Measurements from ENCODE around the gene ANKRD44.

The ANKRD44 gene

DNA sequence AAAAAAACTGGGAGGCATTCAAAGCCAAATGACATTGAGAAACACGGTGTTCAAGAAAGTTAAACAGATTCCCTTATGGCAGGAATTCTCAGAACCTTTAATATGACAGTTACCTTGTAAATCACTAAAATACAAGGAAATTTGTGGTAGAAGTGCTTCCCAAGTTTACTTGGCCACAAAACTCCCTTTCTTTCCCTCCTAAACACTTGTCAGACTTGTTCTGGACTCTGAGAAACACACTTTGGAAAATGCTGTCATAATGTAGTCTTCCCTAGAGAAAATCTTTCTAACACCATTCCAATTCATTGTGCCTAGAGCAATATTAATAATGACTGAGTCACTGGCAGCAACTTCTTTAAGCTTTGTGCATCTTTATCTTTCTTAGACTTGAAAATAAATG lies 140.4 kb downstream of the ANKRD44 start:
- no peak overlapping the region for H2BK5ac ChIP-seq (ENCODE audit: low read depth, low read length, poor library complexity, severe bottlenecking)
- WGBS, result no CpG with 5 or more reads among the region's 1 CpG
- H4K8ac ChIP-seq (ENCODE audit: low read length), result no peak overlapping the region
- no peak overlapping the region for H3K4me2 ChIP-seq (ENCODE audit: low read length, poor library complexity, severe bottlenecking)
- no peak overlapping the region for H3K18ac ChIP-seq (ENCODE audit: low read depth in 1 of 2, low read length in 2 of 2)
- DNase-seq, result no peak
- no peak overlapping the region for H2BK15ac ChIP-seq (ENCODE audit: low read depth, poor library complexity, severe bottlenecking)
- H4K91ac ChIP-seq (ENCODE audit: low read length), result no peak overlapping the region
- H3K4ac ChIP-seq (ENCODE audit: low read depth in 1 of 2, low read length in 2 of 2), result no peak overlapping the region
- H2AK5ac ChIP-seq (ENCODE audit: low read length, severe bottlenecking), result no peak overlapping the region
- no peaks in the 10 kb centered on the region for H3K9me3 ChIP-seq (ENCODE audit: control insufficient read depth, low read length)
- H3K27ac ChIP-seq (ENCODE audit: low read length, poor library complexity, severe bottlenecking), result no peak overlapping the region
- H3K4me1 ChIP-seq (ENCODE audit: control insufficient read depth, insufficient read depth, low read depth, low read length), result peaks cover 2% of the 10 kb centered on the region
- no peak overlapping the region for H3K9ac ChIP-seq (ENCODE audit: low read length)
- no peak overlapping the region for H2AFZ ChIP-seq (ENCODE audit: low read depth, low read length)
- no peak overlapping the region for H3K23ac ChIP-seq (ENCODE audit: low read length in 2 of 2)
- H3K79me1 ChIP-seq (replicated peaks; ENCODE audit: low read length, poor library complexity, severe bottlenecking), result no peaks in the 10 kb centered on the region
- no peak overlapping the region for H2BK120ac ChIP-seq (ENCODE audit: low read depth, low read length)
- H3K27me3 ChIP-seq (ENCODE audit: control insufficient read depth in 1 of 2, insufficient read depth in 1 of 2, low read length in 2 of 2), result no peaks in the 10 kb centered on the region
- no peak overlapping the region for H3K14ac ChIP-seq (ENCODE audit: low read length in 2 of 2)
- no peaks in the 10 kb centered on the region for H3K36me3 ChIP-seq (ENCODE audit: control insufficient read depth in 1 of 2, insufficient read depth in 2 of 2, low read depth in 1 of 2, low read length in 2 of 2)
- H2BK12ac ChIP-seq (ENCODE audit: low read length in 2 of 2), result no peak overlapping the region
- no peak overlapping the region for H3K4me3 ChIP-seq (ENCODE audit: insufficient read depth in 1 of 2, low read depth in 1 of 2, low read length in 2 of 2)

DNA sequence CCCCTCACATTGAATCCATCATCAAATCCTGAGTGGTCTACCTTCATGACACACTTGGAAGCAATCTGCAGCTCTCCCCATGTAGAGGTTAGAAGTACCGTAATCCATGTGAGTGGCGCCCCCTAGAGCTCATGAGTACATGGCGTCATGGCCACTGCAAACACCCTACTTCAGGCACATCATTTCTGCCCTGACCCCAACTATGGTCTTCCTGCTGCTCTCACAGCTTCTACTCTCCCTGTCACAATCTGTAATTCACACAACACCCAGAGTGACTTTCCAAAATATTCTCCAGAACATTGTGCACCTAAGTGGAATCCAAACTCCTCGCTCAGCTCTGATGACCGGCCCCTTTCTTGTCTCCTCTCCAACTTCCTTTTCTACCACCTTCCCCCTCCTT lies 141.9 kb downstream of the ANKRD44 start:
- peaks cover 3% of the 10 kb centered on the region for H3K4me1 ChIP-seq (ENCODE audit: control insufficient read depth, insufficient read depth, low read depth, low read length)
- no peak overlapping the region for H2AFZ ChIP-seq (ENCODE audit: low read depth, low read length)
- no peak overlapping the region for H3K18ac ChIP-seq (ENCODE audit: low read depth in 1 of 2, low read length in 2 of 2)
- H3K23ac ChIP-seq (ENCODE audit: low read length in 2 of 2), result no peak overlapping the region
- H2AK5ac ChIP-seq (ENCODE audit: low read length, severe bottlenecking), result no peak overlapping the region
- no peak overlapping the region for H3K14ac ChIP-seq (ENCODE audit: low read length in 2 of 2)
- 43% methylated on average over 5 of the region's 5 CpGs for WGBS
- no peak overlapping the region for H3K4ac ChIP-seq (ENCODE audit: low read depth in 1 of 2, low read length in 2 of 2)
- no peak overlapping the region for H3K4me3 ChIP-seq (ENCODE audit: insufficient read depth in 1 of 2, low read depth in 1 of 2, low read length in 2 of 2)
- H2BK15ac ChIP-seq (ENCODE audit: low read depth, poor library complexity, severe bottlenecking), result no peak overlapping the region
- H3K4me2 ChIP-seq (ENCODE audit: low read length, poor library complexity, severe bottlenecking), result no peak overlapping the region
- no peak overlapping the region for H4K8ac ChIP-seq (ENCODE audit: low read length)
- no peak overlapping the region for H3K9ac ChIP-seq (ENCODE audit: low read length)
- no peak overlapping the region for H3K27ac ChIP-seq (ENCODE audit: low read length, poor library complexity, severe bottlenecking)
- no peak overlapping the region for H2BK120ac ChIP-seq (ENCODE audit: low read depth, low read length)
- peak; percentile 65 for DNase-seq
- H2BK12ac ChIP-seq (ENCODE audit: low read length in 2 of 2), result no peak overlapping the region
- no peaks in the 10 kb centered on the region for H3K9me3 ChIP-seq (ENCODE audit: control insufficient read depth, low read length)
- peaks cover 2% of the 10 kb centered on the region for H3K79me1 ChIP-seq (replicated peaks; ENCODE audit: low read length, poor library complexity, severe bottlenecking)
- no peaks in the 10 kb centered on the region for H3K36me3 ChIP-seq (ENCODE audit: control insufficient read depth in 1 of 2, insufficient read depth in 2 of 2, low read depth in 1 of 2, low read length in 2 of 2)
- no peak overlapping the region for H2BK5ac ChIP-seq (ENCODE audit: low read depth, low read length, poor library complexity, severe bottlenecking)
- no peak overlapping the region for H4K91ac ChIP-seq (ENCODE audit: low read length)
- no peaks in the 10 kb centered on the region for H3K27me3 ChIP-seq (ENCODE audit: control insufficient read depth in 1 of 2, insufficient read depth in 1 of 2, low read length in 2 of 2)

DNA sequence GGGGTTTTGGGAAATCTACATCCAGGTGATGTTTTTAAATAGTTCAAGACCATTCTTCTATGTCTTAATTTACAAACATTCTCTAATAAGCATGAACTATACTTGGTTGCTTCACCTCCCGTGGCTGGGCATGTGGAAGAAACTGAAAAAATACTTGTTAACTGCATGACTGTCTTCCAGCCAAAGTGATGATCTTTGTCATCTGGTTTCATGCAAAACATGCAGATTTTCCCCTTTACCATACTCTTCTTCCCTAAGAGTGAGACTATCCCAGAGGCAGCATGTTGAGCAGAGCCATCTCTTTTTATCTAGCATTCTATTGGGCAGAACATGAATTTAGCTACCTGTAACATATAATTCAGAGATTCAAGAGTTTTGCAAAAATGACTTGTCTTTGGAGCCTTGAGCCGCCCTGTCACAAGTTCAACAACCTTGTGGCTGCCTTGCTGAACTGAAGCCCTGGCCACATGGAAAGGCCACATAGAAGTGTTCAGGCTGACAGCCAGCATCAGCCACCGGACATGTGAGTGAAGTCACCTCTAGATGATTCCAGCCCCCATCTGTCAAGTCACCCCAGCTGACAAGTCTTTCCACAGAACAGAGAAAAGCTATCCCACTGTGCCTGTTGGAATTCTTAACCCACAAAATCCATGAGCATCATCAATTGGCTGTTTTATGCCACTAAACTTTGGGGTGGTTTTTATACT lies 142.8 kb downstream of the ANKRD44 start:
- H2AFZ ChIP-seq (ENCODE audit: low read depth, low read length), result no peak overlapping the region
- H3K4me1 ChIP-seq (ENCODE audit: control insufficient read depth, insufficient read depth, low read depth, low read length), result peaks cover 3% of the 10 kb centered on the region
- H2BK5ac ChIP-seq (ENCODE audit: low read depth, low read length, poor library complexity, severe bottlenecking), result no peak overlapping the region
- H3K18ac ChIP-seq (ENCODE audit: low read depth in 1 of 2, low read length in 2 of 2), result no peak overlapping the region
- H2BK12ac ChIP-seq (ENCODE audit: low read length in 2 of 2), result no peak overlapping the region
- no peaks in the 10 kb centered on the region for H3K36me3 ChIP-seq (ENCODE audit: control insufficient read depth in 1 of 2, insufficient read depth in 2 of 2, low read depth in 1 of 2, low read length in 2 of 2)
- no peak overlapping the region for H3K4me3 ChIP-seq (ENCODE audit: insufficient read depth in 1 of 2, low read depth in 1 of 2, low read length in 2 of 2)
- H4K91ac ChIP-seq (ENCODE audit: low read length), result no peak overlapping the region
- no peak overlapping the region for H2BK15ac ChIP-seq (ENCODE audit: low read depth, poor library complexity, severe bottlenecking)
- no peak overlapping the region for H3K4me2 ChIP-seq (ENCODE audit: low read length, poor library complexity, severe bottlenecking)
- H4K8ac ChIP-seq (ENCODE audit: low read length), result no peak overlapping the region
- no peak overlapping the region for H3K27ac ChIP-seq (ENCODE audit: low read length, poor library complexity, severe bottlenecking)
- peaks cover 2% of the 10 kb centered on the region for H3K79me1 ChIP-seq (replicated peaks; ENCODE audit: low read length, poor library complexity, severe bottlenecking)
- H2BK120ac ChIP-seq (ENCODE audit: low read depth, low read length), result no peak overlapping the region
- no peak overlapping the region for H3K4ac ChIP-seq (ENCODE audit: low read depth in 1 of 2, low read length in 2 of 2)
- no peak for DNase-seq
- 97% methylated on average over 3 of the region's 3 CpGs for WGBS
- no peak overlapping the region for H3K9ac ChIP-seq (ENCODE audit: low read length)
- H2AK5ac ChIP-seq (ENCODE audit: low read length, severe bottlenecking), result no peak overlapping the region
- no peak overlapping the region for H3K14ac ChIP-seq (ENCODE audit: low read length in 2 of 2)
- no peak overlapping the region for H3K23ac ChIP-seq (ENCODE audit: low read length in 2 of 2)
- no peaks in the 10 kb centered on the region for H3K9me3 ChIP-seq (ENCODE audit: control insufficient read depth, low read length)
- H3K27me3 ChIP-seq (ENCODE audit: control insufficient read depth in 1 of 2, insufficient read depth in 1 of 2, low read length in 2 of 2), result no peaks in the 10 kb centered on the region

DNA sequence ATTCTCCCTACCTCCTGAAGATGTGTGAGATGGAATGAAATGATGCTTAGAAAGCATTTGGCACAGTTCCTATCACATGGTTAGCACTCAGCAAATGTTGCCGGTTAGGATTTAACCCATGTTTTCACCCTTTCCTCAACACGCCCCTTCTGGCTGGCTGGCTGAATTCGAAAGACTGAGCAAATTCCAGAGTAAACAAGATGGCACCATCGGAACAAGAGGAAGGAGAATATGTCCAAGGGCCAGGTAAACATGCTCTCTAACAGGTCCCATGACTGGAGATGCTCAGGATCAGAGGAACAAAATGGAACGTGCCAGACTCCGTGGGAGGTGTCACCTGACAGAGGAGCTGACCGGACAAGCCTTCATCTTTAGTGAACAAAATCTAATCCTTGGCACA lies 145.6 kb downstream of the ANKRD44 start:
- WGBS, result 92% methylated on average over 7 of the region's 7 CpGs
- H4K8ac ChIP-seq (ENCODE audit: low read length), result no peak overlapping the region

More for the DNA sequence above, 145.6 kb downstream of the ANKRD44 start:
- no peak overlapping the region for H3K27ac ChIP-seq (ENCODE audit: low read length, poor library complexity, severe bottlenecking)
- peak overlapping the region; percentile 30 for H3K9ac ChIP-seq (ENCODE audit: low read length)
- no peak for DNase-seq
- no peak overlapping the region for H3K18ac ChIP-seq (ENCODE audit: low read depth in 1 of 2, low read length in 2 of 2)
- no peak overlapping the region for H2BK12ac ChIP-seq (ENCODE audit: low read length in 2 of 2)
- H3K9me3 ChIP-seq (ENCODE audit: control insufficient read depth, low read length), result no peaks in the 10 kb centered on the region
- no peaks in the 10 kb centered on the region for H3K27me3 ChIP-seq (ENCODE audit: control insufficient read depth in 1 of 2, insufficient read depth in 1 of 2, low read length in 2 of 2)
- H2BK5ac ChIP-seq (ENCODE audit: low read depth, low read length, poor library complexity, severe bottlenecking), result no peak overlapping the region
- no peak overlapping the region for H2BK15ac ChIP-seq (ENCODE audit: low read depth, poor library complexity, severe bottlenecking)
- no peak overlapping the region for H3K4me2 ChIP-seq (ENCODE audit: low read length, poor library complexity, severe bottlenecking)
- no peak overlapping the region for H3K14ac ChIP-seq (ENCODE audit: low read length in 2 of 2)
- H3K4ac ChIP-seq (ENCODE audit: low read depth in 1 of 2, low read length in 2 of 2), result no peak overlapping the region
- no peak overlapping the region for H2AFZ ChIP-seq (ENCODE audit: low read depth, low read length)
- H3K23ac ChIP-seq (ENCODE audit: low read length in 2 of 2), result no peak overlapping the region
- H2AK5ac ChIP-seq (ENCODE audit: low read length, severe bottlenecking), result no peak overlapping the region
- H2BK120ac ChIP-seq (ENCODE audit: low read depth, low read length), result no peak overlapping the region
- no peaks in the 10 kb centered on the region for H3K36me3 ChIP-seq (ENCODE audit: control insufficient read depth in 1 of 2, insufficient read depth in 2 of 2, low read depth in 1 of 2, low read length in 2 of 2)
- H3K4me3 ChIP-seq (ENCODE audit: insufficient read depth in 1 of 2, low read depth in 1 of 2, low read length in 2 of 2), result no peak overlapping the region
- H3K79me1 ChIP-seq (replicated peaks; ENCODE audit: low read length, poor library complexity, severe bottlenecking), result peaks cover 2% of the 10 kb centered on the region
- H4K91ac ChIP-seq (ENCODE audit: low read length), result no peak overlapping the region
- peaks cover 3% of the 10 kb centered on the region for H3K4me1 ChIP-seq (ENCODE audit: control insufficient read depth, insufficient read depth, low read depth, low read length)
